Measurements from ENCODE around the gene PPP1R3E. TPM values are rescaled to one million over a fixed set of nuclear protein-coding genes. Genes with fewer than 3 reads are reported as not detected.

Gene PPP1R3E
- total and polyA plus RNA-seq, 2 of the 13 experiments (the other 11 are each of a cell fraction or from before 2014, with no cell fraction given): 16.5 to 26.5 TPM

- TF ChIP-seq, protein P1, sequence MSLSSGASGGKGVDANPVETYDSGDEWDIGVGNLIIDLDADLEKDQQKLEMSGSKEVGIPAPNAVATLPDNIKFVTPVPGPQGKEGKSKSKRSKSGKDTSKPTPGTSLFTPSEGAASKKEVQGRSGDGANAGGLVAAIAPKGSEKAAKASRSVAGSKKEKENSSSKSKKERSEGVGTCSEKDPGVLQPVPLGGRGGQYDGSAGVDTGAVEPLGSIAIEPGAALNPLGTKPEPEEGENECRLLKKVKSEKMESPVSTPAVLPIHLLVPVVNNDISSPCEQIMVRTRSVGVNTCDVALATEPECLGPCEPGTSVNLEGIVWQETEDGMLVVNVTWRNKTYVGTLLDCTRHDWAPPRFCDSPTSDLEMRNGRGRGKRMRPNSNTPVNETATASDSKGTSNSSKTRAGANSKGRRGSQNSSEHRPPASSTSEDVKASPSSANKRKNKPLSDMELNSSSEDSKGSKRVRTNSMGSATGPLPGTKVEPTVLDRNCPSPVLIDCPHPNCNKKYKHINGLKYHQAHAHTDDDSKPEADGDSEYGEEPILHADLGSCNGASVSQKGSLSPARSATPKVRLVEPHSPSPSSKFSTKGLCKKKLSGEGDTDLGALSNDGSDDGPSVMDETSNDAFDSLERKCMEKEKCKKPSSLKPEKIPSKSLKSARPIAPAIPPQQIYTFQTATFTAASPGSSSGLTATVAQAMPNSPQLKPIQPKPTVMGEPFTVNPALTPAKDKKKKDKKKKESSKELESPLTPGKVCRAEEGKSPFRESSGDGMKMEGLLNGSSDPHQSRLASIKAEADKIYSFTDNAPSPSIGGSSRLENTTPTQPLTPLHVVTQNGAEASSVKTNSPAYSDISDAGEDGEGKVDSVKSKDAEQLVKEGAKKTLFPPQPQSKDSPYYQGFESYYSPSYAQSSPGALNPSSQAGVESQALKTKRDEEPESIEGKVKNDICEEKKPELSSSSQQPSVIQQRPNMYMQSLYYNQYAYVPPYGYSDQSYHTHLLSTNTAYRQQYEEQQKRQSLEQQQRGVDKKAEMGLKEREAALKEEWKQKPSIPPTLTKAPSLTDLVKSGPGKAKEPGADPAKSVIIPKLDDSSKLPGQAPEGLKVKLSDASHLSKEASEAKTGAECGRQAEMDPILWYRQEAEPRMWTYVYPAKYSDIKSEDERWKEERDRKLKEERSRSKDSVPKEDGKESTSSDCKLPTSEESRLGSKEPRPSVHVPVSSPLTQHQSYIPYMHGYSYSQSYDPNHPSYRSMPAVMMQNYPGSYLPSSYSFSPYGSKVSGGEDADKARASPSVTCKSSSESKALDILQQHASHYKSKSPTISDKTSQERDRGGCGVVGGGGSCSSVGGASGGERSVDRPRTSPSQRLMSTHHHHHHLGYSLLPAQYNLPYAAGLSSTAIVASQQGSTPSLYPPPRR (CRISPR knock-in tag; IDR thresholded peaks at IDR 0.05; ENCODE audit: borderline replicate concordance): peak; percentile 89
- TF ChIP-seq, protein P2, sequence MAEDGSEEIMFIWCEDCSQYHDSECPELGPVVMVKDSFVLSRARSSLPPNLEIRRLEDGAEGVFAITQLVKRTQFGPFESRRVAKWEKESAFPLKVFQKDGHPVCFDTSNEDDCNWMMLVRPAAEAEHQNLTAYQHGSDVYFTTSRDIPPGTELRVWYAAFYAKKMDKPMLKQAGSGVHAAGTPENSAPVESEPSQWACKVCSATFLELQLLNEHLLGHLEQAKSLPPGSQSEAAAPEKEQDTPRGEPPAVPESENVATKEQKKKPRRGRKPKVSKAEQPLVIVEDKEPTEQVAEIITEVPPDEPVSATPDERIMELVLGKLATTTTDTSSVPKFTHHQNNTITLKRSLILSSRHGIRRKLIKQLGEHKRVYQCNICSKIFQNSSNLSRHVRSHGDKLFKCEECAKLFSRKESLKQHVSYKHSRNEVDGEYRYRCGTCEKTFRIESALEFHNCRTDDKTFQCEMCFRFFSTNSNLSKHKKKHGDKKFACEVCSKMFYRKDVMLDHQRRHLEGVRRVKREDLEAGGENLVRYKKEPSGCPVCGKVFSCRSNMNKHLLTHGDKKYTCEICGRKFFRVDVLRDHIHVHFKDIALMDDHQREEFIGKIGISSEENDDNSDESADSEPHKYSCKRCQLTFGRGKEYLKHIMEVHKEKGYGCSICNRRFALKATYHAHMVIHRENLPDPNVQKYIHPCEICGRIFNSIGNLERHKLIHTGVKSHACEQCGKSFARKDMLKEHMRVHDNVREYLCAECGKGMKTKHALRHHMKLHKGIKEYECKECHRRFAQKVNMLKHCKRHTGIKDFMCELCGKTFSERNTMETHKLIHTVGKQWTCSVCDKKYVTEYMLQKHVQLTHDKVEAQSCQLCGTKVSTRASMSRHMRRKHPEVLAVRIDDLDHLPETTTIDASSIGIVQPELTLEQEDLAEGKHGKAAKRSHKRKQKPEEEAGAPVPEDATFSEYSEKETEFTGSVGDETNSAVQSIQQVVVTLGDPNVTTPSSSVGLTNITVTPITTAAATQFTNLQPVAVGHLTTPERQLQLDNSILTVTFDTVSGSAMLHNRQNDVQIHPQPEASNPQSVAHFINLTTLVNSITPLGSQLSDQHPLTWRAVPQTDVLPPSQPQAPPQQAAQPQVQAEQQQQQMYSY (CRISPR knock-in tag; IDR thresholded peaks at IDR 0.05): peak; percentile 65; the same call in 1 of the 2 replicates
- peak; percentile 9; the same call in 1 of the 2 replicates for TF ChIP-seq ZNF30 (CRISPR knock-in tag; IDR thresholded peaks at IDR 0.05)
- TF ChIP-seq ELF1 (CRISPR knock-in tag; IDR thresholded peaks at IDR 0.05): peak; percentile 85
- no peak for TF ChIP-seq GPBP1L1 (CRISPR knock-in tag; IDR thresholded peaks at IDR 0.05)
- peak; percentile 97 for TF ChIP-seq CBFB (CRISPR knock-in tag; IDR thresholded peaks at IDR 0.05)
- TF ChIP-seq PHF21A (CRISPR knock-in tag; IDR thresholded peaks at IDR 0.05): no peak
- TF ChIP-seq TEAD3 (CRISPR knock-in tag; optimal IDR thresholded peaks at IDR 0.05; ENCODE audit: borderline replicate concordance): peak; percentile 70
- TF ChIP-seq, protein P3, sequence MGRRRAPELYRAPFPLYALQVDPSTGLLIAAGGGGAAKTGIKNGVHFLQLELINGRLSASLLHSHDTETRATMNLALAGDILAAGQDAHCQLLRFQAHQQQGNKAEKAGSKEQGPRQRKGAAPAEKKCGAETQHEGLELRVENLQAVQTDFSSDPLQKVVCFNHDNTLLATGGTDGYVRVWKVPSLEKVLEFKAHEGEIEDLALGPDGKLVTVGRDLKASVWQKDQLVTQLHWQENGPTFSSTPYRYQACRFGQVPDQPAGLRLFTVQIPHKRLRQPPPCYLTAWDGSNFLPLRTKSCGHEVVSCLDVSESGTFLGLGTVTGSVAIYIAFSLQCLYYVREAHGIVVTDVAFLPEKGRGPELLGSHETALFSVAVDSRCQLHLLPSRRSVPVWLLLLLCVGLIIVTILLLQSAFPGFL (CRISPR knock-in tag; IDR thresholded peaks at IDR 0.05): no peak
- TF ChIP-seq ZMYM4 (CRISPR knock-in tag; IDR thresholded peaks at IDR 0.05): peak; percentile 100
- TF ChIP-seq ZSCAN25 (CRISPR knock-in tag; IDR thresholded peaks at IDR 0.05): peak; percentile 85
- TF ChIP-seq, protein P4, sequence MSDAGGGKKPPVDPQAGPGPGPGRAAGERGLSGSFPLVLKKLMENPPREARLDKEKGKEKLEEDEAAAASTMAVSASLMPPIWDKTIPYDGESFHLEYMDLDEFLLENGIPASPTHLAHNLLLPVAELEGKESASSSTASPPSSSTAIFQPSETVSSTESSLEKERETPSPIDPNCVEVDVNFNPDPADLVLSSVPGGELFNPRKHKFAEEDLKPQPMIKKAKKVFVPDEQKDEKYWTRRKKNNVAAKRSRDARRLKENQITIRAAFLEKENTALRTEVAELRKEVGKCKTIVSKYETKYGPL (CRISPR knock-in tag; IDR thresholded peaks at IDR 0.05): peak; percentile 87
- TF ChIP-seq ZBTB21 (CRISPR knock-in tag; IDR thresholded peaks at IDR 0.05): peak; percentile 99
These were observed 18.2 kb upstream of the PPP1R3E start, which contains the start of gene PABPN1 (continued) for GRCh38 chr14:23320584-23321571.
